BJ (cell line): Measurements from ENCODE around the gene FOLR3. TPM values are rescaled to one million over a fixed set of nuclear protein-coding genes. Genes with fewer than 3 reads are reported as not detected.

Source experiments
- CTCF ChIA-PET: fragments of 350-600 bp; formaldehyde crosslinking; extraction: SDS; loops from one replicate; lab custom pipeline; 2021; ENCODE audit warnings: antibody characterized with exemption, inconsistent platforms; lab: Yijun Ruan, JAX
- POLR2A ChIA-PET: fragments of 300-600 bp; sonication (Branson Sonifier 250); formaldehyde crosslinking; extraction: SDS; loops from one replicate; lab custom pipeline; 2021; ENCODE audit warnings: antibody characterized with exemption; lab: Charles Lee
- DNase-seq: peaks from one replicate; pipeline ENCODE4 v3.0.0-alpha.2; 2011; ENCODE audit warnings: low read depth
- H3K27me3 ChIP-seq: 2 replicates; pipeline ENCODE4 v1.6.0; 2011; ENCODE audit warnings: low read length; ENCODE audit not compliant: control insufficient read depth, insufficient read depth
- H3K36me3 ChIP-seq: 2 replicates; pipeline ENCODE4 v1.5.1; 2011; ENCODE audit warnings: low read length; ENCODE audit not compliant: control insufficient read depth, insufficient read depth
- H3K4me3 ChIP-seq: 2 replicates; pipeline ENCODE4 v1.5.1; 2011; ENCODE audit warnings: low read depth, mild to moderate bottlenecking, control low read depth, low read length
- CTCF ChIP-seq: IDR thresholded peaks from 2 replicates; pipeline ENCODE4 v1.5.1; 2011; ENCODE audit warnings: low read depth, mild to moderate bottlenecking, control low read depth, inconsistent platforms, low read length, moderate library complexity; ENCODE audit not compliant: insufficient read depth
- polyA plus RNA-seq: library from polyadenylated mRNA; depleted of rRNA; stranded (reverse); fragments of >200 nt; gene quantifications from 2 replicates; pipeline ENCODE4 v1.2.3, GENCODE V29; 2011

FOLR3 gene
- polyA plus RNA-seq, 1 experiment, result 0.85 TPM

GRCh38 chr11:72132646-72133045 lies 2.9 kb upstream of the FOLR3 start:
- no peaks in the 10 kb centered on the region for H3K36me3 ChIP-seq
- ChIA-PET POLR2A (no interaction called here), CTCF (no interaction called here)
- DNase-seq, result no peak
- H3K27me3 ChIP-seq, result no peaks in the 10 kb centered on the region
- TF ChIP-seq CTCF, result no peak
- no peak overlapping the region for H3K4me3 ChIP-seq

- ChIA-PET POLR2A (no interaction called here), CTCF (interaction anchor here (0.6 to 1.7 kb wide), 3 partner anchors 8 to 17 kb away, joined by 3 to 7 read pairs (median 3); no protein-coding TSS in a partner anchor)
- Histone ChIP-seq H3K36me3 (no peaks in the 10 kb centered on the region), H3K4me3 (no peak overlapping the region), H3K27me3 (no peaks in the 10 kb centered on the region)
- DNase-seq, result no peak
- TF ChIP-seq CTCF, result no peak
These were observed 562 bp downstream of the FOLR3 start for GRCh38 chr11:72135891-72136683.

GRCh38 chr11:72136684-72137262 lies 1.2 kb downstream of the FOLR3 start:
- DNase-seq, result no peak
- ChIA-PET POLR2A (no interaction called here), CTCF (interaction anchor here (1.3 kb wide), 1 partner anchor 112 kb away, joined by 5 read pairs; no protein-coding TSS in a partner anchor)
- Histone ChIP-seq H3K27me3 (no peaks in the 10 kb centered on the region), H3K4me3 (no peak overlapping the region), H3K36me3 (no peaks in the 10 kb centered on the region)
- TF ChIP-seq CTCF, result no peak

GRCh38 chr11:72138821-72139390 lies 3.4 kb downstream of the FOLR3 start:
- ChIA-PET POLR2A (no interaction called here), CTCF (no interaction called here)
- no peak for DNase-seq
- no peak for TF ChIP-seq CTCF
- Histone ChIP-seq H3K4me3 (no peak overlapping the region), H3K27me3 (no peaks in the 10 kb centered on the region), H3K36me3 (no peaks in the 10 kb centered on the region)

- H3K4me3 ChIP-seq, result no peak overlapping the region
- TF ChIP-seq CTCF, result no peak
- CTCF ChIA-PET, result no interaction called here
- POLR2A ChIA-PET, result no interaction called here
- no peaks in the 10 kb centered on the region for H3K27me3 ChIP-seq
- no peak for DNase-seq
- H3K36me3 ChIP-seq, result no peaks in the 10 kb centered on the region
These were observed 4.0 kb downstream of the FOLR3 start for GRCh38 chr11:72139500-72139899.
